Mesodermal cell (in vitro differentiated cells): ENCODE results near the gene TTC27.
"Not testable (repeated sequence)": the region's sequence is repeated elsewhere in the genome, so short reads cannot be mapped to it uniquely, and the experiment has no call there.

Experiments
- H3K27ac ChIP-seq: 2 replicates; pipeline ENCODE4 v1.7.0; 2013; ENCODE audit warnings: mild to moderate bottlenecking, low read depth, low read length, moderate library complexity; ENCODE audit not compliant: severe bottlenecking
- H3K36me3 ChIP-seq: 2 replicates; pipeline ENCODE4 v1.7.1; 2013; ENCODE audit warnings: mild to moderate bottlenecking, low read length, moderate library complexity; ENCODE audit not compliant: control insufficient read depth, insufficient read depth
- H3K4me1 ChIP-seq: one replicate; pipeline ENCODE4 v1.7.1; 2013; ENCODE audit warnings: mild to moderate bottlenecking, low read length; ENCODE audit not compliant: insufficient read depth, control insufficient read depth, poor library complexity, severe bottlenecking
- H3K4me3 ChIP-seq: 2 replicates; pipeline ENCODE4 v1.7.0; 2013; ENCODE audit warnings: low read length, control low read depth, mild to moderate bottlenecking; ENCODE audit not compliant: insufficient read depth, poor library complexity, severe bottlenecking; ENCODE audit errors: extremely low read depth
- H3K9me3 ChIP-seq: 2 replicates; pipeline ENCODE4 v1.7.1; 2013; ENCODE audit warnings: mild to moderate bottlenecking, low read length, moderate library complexity; ENCODE audit not compliant: control insufficient read depth
- WGBS, 2 experiments: methylation state at CpG; one replicate each; pipeline ENCODE4 v1.1.5; 2013; ENCODE audit warnings: missing lambda C conversion rate in 2 of 2; ENCODE audit not compliant: insufficient coverage in 2 of 2; 5-methylcytosine and 5-hydroxymethylcytosine counted together

The TTC27 gene

DNA sequence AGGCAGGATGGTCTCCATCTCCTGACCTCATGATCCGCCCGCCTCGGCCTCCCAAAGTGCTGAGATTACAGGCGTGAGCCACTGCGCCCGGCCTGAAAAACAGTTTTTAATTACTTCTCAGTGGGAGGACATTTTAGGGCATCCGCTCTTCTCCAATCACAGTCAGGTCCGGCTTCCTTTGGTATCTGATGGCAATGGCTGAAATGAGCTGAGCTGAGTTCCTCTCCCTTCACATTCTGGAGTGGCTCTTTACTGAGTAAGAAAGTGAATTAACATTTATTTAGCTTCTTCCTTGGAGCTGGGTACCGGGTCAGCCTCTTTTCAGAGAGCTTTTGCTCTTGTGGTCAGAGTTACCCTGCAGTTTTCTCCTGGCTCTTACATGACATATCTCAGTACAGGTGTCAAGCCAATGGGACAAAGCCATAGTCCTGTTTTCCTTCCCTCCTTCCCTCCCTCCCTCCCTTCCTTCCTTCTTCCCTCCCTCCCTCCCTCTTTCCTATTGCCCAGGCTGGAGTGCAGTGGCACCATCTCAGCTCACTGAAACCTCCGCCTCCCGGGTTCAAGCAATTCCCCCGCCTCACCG is 1.1 kb upstream of the TTC27 start:
- 76 to 80% methylated on average over 12 to 13 of the region's 13 CpGs for WGBS, 2 experiments
- no peaks in the 10 kb centered on the region for H3K9me3 ChIP-seq
- no peak overlapping the region for H3K4me3 ChIP-seq

DNA sequence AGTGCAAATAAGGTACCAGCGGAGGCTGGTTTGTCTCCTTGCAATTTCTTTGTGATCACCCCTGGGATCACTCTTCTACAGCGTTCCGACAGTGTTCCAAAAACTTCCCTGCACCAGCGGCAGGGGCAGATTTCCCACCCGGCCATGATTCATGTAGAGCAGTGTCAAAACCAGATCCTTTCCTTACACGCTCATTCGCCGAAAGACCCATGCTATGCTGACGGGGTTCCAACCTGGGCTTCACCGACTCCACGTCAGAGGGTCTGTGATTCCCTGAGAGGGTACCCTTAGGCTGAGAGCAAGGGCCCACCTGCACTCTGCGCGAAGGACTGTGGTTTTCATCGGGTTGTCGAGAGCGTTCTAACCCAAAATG is 423 bp upstream of the TTC27 start:
- WGBS, 2 experiments: 4 to 8% methylated on average over 16 of the region's 16 CpGs
- H3K4me3 ChIP-seq: peak overlapping the region; percentile 98
- H3K9me3 ChIP-seq: no peaks in the 10 kb centered on the region
- H3K4me1 ChIP-seq: peaks cover 6% of the 10 kb centered on the region
- H3K36me3 ChIP-seq: peaks cover 16% of the 10 kb centered on the region
- H3K27ac ChIP-seq: peak overlapping the region; percentile 69

More for the DNA sequence above, 1.1 kb upstream of the TTC27 start:
- H3K36me3 ChIP-seq: peaks cover 18% of the 10 kb centered on the region
- peaks cover 6% of the 10 kb centered on the region for H3K4me1 ChIP-seq
- H3K27ac ChIP-seq: no peak overlapping the region

DNA sequence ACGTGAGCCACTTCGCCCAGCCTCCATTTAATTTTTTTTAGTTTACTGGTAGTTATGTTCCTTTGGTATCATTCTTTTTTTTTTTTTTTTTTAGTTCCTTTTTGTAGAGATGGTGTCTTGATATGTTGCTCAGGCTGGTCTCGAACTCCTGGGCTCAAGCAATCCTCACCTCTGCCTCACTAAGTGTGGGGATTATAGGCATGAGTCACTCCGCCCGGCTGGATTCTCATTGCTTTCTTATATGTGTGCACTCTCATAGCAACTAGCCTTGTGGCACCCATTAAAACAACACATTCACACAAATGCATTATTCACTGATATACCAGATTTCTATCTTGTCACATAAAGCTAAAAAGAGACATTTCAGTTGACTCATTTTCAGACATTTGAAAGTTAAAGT is 4.2 kb downstream of the TTC27 start:
- Histone ChIP-seq H3K4me1 (peaks cover 6% of the 10 kb centered on the region), H3K36me3 (peaks cover 32% of the 10 kb centered on the region), H3K27ac (no peak overlapping the region), H3K9me3 (no peaks in the 10 kb centered on the region), H3K4me3 (no peak overlapping the region)
- WGBS, 2 experiments: 100% methylated on average over 1 of the region's 5 CpGs; no CpG with 5 or more reads in 1 of the 2 experiments

DNA sequence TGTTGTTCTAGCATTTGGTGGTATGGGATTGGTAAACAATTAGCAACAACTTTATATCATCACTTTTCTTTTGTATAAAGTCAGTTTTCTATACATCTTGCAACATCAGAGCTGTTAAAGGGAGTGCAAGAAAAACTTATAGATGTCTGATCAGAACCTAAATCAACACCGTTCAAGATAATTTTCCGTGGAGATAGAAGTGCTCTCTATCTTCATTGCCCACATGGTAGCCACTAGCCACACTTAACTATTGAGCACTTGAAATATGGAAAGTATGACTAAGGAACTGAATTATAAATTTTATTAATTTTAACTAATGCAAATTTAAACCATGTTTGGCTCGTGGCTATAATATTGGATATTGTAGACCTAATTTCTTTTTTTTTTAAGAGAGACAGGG is 5.2 kb downstream of the TTC27 start:
- Histone ChIP-seq H3K27ac (no peak overlapping the region), H3K4me1 (peaks cover 6% of the 10 kb centered on the region), H3K36me3 (peaks cover 39% of the 10 kb centered on the region), H3K4me3 (no peak overlapping the region), H3K9me3 (no peaks in the 10 kb centered on the region)
- no CpG with 5 or more reads among the region's 3 CpGs for WGBS, 2 experiments

DNA sequence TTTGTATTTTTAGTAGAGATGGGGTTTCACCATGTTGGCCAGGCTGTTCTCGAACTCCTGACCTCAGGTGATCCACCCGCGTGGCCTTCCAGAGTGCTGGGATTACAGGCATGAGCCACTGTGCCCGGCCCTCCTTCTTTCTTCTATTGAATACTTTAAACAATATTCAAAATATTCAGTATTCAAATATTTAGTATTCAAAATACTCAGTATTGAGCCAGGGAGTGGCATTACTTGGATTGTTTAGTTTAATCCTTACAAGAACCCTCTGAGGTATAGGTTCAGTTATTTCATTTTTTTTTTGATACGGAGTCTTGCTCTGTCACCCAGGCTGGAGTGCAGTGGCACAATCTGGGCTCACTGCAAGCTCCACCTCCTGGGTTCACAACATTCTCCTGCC is 10.7 kb downstream of the TTC27 start:
- WGBS, 2 experiments: 100% methylated on average over 1 of the region's 5 CpGs; no CpG with 5 or more reads in 1 of the 2 experiments
- H3K27ac ChIP-seq, H3K4me1 ChIP-seq, H3K9me3 ChIP-seq, H3K4me3 ChIP-seq: not testable (repeated sequence)
- H3K36me3 ChIP-seq: peaks cover 57% of the 10 kb centered on the region

DNA sequence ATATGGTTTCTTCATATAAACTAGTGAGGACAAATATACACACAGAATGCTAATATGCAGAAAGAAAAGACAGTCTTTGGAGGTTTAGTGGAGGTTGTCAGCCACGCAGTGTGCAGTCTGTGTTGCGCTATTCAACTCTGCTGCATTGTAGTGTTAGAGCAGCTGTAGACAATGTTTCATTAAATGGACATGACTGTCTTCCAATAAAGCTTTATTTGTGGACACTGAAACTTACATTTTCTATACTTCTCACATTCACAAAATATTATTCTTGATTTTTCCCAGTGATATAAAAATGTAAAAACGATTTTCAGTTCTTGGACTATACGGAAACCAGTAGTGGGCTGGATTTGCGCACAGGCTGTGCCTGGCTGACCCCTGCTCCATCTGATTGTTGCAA is 13.3 kb downstream of the TTC27 start:
- Histone ChIP-seq H3K27ac (no peak overlapping the region), H3K36me3 (peaks cover 48% of the 10 kb centered on the region), H3K4me1 (no peaks in the 10 kb centered on the region), H3K9me3 (no peaks in the 10 kb centered on the region), H3K4me3 (no peak overlapping the region)
- 96 to 100% methylated on average over 3 to 4 of the region's 5 CpGs for WGBS, 2 experiments

DNA sequence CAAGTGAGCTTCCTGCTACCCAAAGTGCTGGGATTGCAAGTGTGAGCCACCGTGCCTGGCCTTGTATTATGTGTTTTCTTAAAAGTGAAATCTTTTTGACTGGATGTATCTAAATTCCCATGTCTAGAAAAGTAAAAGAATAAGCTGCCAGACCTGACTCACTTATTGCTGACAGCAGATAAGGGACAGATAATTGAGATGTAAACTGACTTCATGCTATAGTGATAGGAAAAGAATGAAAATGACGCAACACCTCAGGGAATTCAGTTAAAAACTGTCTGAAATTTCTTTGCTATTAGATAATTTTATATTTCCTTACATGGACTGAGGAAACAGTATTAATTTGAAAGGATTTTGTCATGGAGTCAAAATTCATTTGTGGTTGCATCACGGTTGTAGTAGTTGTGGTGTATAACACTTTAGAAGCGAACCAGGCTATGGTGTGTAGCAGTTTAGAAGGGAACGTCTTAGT is 19.4 kb downstream of the TTC27 start:
- 95 to 100% methylated on average over 3 to 5 of the region's 5 CpGs for WGBS, 2 experiments
- H3K27ac ChIP-seq: no peak overlapping the region
- H3K36me3 ChIP-seq: peaks cover 26% of the 10 kb centered on the region
- no peaks in the 10 kb centered on the region for H3K9me3 ChIP-seq
- H3K4me1 ChIP-seq: no peaks in the 10 kb centered on the region
- no peak overlapping the region for H3K4me3 ChIP-seq

DNA sequence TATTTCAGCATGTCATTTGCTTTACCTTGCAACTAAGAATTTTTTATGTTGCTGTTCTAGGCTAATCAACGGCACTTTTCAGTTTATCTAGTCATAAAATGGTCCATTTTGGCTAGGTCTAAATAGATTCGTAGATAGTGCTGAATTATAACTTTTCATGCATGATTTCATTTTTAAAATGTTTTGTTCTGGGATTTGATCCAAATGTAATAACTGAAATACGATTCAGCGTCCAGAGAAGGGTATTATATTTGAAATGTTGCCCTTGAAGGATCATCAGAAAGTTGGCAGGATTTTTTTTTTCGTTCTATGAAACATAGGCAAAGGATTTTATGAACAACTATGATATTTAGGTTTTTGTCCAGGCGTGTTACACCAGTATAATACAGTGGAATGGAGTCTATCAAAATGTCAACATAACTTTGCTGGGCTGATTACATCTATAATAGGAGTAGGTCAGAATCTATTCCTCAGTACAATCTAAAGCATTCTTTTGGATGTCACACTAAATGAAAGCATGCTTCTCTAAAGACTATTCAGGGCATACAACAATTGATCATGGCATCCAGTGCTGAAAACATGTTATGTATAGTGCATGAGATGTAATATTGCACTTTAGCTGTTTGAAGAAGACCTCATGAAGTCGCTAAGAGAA is 24.8 kb downstream of the TTC27 start:
- Histone ChIP-seq H3K9me3 (no peaks in the 10 kb centered on the region), H3K4me3 (no peak overlapping the region)
- 93 to 98% methylated on average over 5 of the region's 7 CpGs for WGBS, 2 experiments

DNA sequence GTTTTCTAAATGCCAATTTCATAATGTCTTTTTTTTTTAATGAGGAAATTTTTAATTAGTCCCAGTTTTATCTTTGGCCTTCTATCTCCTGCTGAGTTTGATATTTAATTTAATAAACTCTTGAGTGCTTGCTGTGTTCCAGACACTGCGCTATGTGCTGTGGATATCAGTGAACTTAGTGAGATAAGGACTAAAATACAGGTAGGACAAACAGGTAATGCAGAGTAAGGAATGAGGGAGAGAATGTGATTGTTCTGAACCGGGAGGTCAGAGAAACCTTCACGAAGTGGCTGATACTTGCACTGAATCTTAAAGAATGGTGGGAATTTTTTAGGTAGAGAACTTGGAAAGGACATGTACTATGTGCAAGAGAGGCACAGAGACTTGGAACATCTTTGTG is 28.2 kb downstream of the TTC27 start:
- Histone ChIP-seq H3K36me3 (peaks cover 18% of the 10 kb centered on the region), H3K9me3 (no peaks in the 10 kb centered on the region), H3K27ac (no peak overlapping the region), H3K4me1 (no peaks in the 10 kb centered on the region), H3K4me3 (no peak overlapping the region)
- 94 to 100% methylated on average over 3 of the region's 3 CpGs for WGBS, 2 experiments

More for the DNA sequence above, 24.8 kb downstream of the TTC27 start:
- H3K4me1 ChIP-seq: no peaks in the 10 kb centered on the region
- peaks cover 14% of the 10 kb centered on the region for H3K36me3 ChIP-seq
- no peak overlapping the region for H3K27ac ChIP-seq

DNA sequence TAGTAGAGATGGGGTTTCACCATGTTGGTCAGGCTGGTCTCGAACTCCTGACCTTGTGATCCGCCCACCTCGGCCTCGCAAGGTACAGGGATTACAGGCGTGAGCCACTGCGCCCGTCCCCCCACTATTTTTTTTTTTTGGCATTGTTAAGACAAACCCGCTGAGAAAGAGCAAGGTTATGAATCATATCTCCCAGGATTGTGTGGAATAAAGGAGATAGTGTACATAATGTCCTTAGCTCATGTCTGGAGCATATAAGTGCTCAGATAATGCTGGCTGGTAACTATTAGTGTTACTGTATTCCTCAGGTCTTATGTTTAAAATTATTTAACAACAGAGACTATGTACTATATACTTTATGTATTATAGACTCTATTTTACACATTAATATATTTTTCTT is 36.0 kb downstream of the TTC27 start:
- Histone ChIP-seq H3K27ac (no peak overlapping the region), H3K9me3 (no peaks in the 10 kb centered on the region), H3K36me3 (peaks cover 18% of the 10 kb centered on the region), H3K4me3 (no peak overlapping the region), H3K4me1 (no peaks in the 10 kb centered on the region)
- 95 to 96% methylated on average over 7 of the region's 8 CpGs for WGBS, 2 experiments

DNA sequence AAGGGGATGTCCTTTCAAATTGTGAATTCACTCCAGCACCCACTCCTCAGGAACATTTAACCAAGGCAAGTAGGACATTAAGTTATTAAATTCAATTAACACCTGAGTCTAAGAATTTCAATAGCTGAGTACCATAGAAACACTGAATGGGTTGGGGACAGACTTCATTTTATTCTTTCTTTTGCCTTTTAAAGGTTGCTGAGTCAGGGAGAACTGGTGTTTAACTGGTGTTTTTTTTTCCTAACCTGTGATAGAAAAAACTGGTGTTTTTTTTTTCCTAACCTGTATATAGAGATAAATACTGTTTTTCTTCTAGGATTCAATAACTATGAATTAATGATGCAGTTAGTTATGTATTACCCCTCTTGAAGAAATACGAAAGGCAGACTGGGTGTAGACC is 38.9 kb downstream of the TTC27 start:
- H3K36me3 ChIP-seq: peaks cover 20% of the 10 kb centered on the region
- no peaks in the 10 kb centered on the region for H3K9me3 ChIP-seq
- WGBS, 2 experiments: no CpG with 5 or more reads among the region's 1 CpG
- no peaks in the 10 kb centered on the region for H3K4me1 ChIP-seq
- H3K27ac ChIP-seq: no peak overlapping the region
- H3K4me3 ChIP-seq: no peak overlapping the region
